Body of pancreas (tissue), 4 donors: ENCODE measurements around the gene BCR.

ENCODE experiments used
- CTCF ChIP-seq, 7 experiments: fragments of 450-650 bp in 4 of 7; fragments of 200-600 bp in 3 of 7; sonication (generic) in 3 of 7; IDR thresholded peaks; one replicate each; pipeline ENCODE4 v1.5.1; 2016 to 2019; ENCODE audit warnings: antibody characterized with exemption in 7 of 7
- POLR2A ChIP-seq, 3 donors: fragments of 450-650 bp; IDR thresholded peaks; one replicate each; pipeline ENCODE4 v1.6.1; 2016; ENCODE audit warnings: antibody characterized with exemption in 3 of 3, mild to moderate bottlenecking in 2 of 3

GRCh38 chr22:23288301-23289129 is 108.2 kb downstream of the BCR start:
- TF ChIP-seq CTCF (IDR thresholded peaks at IDR 0.05) (no peak), POLR2A (IDR thresholded peaks at IDR 0.05) (no peak)
